GM19468 (cell line): Measurements from ENCODE around the gene MAP3K19.
"Not testable (repeated sequence)": the region's sequence is repeated elsewhere in the genome, so short reads cannot be mapped to it uniquely, and the experiment has no call there.

Source experiments
- ATAC-seq: cut with Tn5 transposase; IDR thresholded peaks from one replicate; pipeline ENCODE4 v1.9.1; 2021; ENCODE audit warnings: mild to moderate bottlenecking, moderate library complexity, moderate number of reproducible peaks; ENCODE audit not compliant: unreplicated experiment; ENCODE audit errors: extremely low read depth

Gene MAP3K19

DNA sequence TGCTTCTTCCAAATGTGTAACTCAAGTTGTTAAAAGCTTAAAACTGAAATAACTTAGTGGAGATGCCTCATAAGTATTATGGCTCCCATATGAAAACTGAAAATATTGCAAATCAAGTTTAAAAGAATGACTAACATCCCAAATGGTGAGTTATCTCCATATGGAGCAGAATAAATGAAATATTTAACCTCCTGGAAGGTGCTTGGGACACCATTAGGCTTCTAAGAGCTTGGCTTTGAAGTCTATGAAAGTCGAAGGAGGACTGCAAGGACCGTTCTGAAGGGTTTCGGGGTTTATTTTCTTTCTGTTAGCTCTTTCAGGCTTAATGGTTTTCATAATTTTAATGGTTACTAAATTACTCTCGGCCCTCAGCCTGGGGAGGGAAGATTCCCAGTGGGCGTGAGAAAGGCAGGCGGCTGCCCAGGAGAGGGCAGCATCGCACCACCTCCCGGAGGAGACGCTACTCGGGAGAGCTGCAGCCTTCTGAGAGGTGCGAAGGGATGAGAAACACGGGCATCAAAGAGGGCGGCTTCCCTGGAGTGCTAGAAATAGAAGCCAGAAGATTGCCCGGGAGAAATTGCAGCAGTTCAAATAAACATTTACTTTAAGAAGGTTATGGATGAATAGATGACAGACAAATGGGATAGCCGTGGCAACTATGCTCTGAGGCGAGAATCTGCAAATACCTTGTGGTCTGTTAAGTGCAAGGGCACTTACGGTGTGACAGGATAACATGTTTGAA is 43.1 kb downstream of the MAP3K19 start:
- no peak for ATAC-seq

DNA sequence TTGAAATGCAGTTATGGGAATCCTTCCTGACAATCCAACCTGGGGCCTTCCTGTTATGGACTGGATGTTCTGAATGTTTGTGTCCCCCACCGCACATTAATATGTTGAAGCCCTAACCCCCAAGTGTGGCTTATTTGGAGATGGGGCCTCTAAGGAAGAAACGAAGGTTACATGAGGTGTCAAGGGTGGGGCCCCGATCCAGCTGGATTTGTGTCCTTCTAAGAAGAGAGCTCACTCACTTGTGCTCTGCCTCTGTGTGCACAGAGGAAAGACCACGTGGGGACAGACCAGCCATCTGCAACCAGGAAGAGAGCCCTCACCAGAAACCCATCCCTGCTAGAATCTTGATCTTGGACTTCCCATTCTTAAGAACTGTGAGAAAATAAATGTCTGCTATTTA is 44.4 kb downstream of the MAP3K19 start:
- ATAC-seq, result no peak

DNA sequence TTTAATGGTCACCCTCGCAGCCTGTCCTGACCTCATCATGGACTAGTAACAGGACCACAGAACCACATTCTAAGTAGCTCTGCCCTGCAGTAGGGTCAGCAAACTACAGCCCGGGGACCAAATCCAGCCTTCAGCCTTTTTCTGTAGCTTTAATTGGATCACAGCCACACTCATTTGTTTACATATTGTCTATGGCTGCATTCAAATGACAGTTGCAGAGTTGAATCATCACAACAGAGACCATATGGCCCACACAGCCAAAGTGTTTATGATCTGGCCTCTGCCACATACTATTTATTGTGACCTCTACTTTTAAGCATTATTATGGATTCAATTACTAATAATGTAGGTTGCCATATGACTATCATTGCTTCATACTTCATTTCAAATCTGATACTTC is 47.7 kb downstream of the MAP3K19 start:
- ATAC-seq, result no peak

DNA sequence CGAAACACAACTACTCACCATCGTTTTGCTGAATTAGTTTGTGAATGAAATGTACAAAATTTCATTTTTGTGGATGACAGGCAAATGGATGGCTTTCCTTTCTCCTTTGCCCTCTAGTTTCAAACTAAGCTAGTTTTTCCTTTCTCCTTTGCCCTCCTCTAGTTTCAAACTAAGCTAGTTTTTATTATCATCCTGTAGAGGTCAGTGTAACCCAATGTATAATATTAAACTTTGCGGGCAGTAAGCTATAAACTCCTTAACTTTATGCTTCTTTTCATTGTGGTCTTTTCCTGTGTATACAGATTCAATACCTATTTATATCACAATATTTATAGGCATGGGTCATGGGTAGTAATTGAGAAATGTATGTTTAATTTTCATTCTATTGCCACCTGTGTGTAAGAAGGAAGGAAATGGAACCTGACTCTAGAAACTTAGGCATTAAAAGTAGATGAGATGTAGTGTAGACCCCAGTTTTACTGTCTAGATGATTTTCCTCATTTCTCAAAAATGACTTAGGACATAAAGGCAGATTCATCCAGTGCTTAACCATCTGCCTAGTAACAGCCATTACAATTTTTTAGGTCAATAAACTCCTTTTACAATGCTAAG is 58.1 kb downstream of the MAP3K19 start:
- no peak for ATAC-seq

DNA sequence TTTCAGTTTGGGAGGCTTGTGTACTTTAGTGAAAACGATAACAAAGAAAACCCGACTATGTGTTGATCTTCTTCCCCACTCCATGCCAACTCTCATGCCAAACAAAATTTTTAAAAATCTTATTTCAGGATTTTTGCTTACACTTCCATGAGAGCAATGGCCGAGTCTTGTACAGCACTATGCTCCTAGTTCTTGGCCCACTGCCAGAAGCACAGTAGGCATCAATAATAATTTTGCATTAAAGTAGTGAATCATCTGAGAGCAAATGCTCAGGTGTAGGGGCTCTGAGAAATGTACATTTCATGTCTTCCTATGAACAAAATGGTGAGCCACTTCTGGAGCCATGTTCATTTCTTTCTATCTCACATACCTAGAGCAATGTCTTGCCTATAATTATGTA is 62.2 kb downstream of the MAP3K19 start:
- ATAC-seq, result no peak

DNA sequence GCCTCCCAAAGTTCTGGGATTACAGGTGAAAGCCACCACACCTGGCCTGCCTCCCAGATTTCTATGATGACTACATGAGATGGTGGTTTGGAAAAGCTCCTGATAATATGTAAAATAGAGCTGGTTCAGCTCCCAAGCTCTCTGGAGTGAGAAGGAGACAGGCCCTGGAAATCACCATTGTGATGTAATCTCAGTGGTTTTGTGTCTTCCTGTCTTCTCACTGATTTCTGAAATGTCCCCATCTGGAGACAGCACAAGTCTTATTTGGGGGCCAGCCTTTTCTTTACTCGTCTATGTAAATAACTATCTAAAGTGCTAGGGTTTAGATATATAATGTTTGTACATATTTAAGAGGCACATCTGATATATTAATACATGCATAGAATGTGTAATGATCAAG is 64.6 kb downstream of the MAP3K19 start:
- ATAC-seq, result no peak

DNA sequence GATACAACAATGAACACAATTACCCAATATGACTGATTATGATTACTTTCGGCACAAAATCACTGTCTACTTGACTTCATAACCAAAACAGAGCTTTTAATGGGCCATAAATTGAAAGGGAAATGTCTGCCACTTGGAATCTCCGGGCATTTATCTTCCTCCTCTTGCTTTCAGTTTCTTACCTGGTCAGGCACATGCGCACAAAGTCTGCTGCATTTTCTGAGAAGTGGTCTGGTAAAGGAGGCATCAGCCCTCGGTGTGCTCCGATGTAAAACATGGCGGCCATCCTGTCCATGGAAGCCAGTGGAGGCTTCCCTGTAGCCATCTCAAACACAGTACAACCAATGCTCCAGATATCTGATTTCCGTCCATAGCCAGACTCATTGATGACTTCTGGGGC is 66.6 kb downstream of the MAP3K19 start:
- ATAC-seq, result no peak

DNA sequence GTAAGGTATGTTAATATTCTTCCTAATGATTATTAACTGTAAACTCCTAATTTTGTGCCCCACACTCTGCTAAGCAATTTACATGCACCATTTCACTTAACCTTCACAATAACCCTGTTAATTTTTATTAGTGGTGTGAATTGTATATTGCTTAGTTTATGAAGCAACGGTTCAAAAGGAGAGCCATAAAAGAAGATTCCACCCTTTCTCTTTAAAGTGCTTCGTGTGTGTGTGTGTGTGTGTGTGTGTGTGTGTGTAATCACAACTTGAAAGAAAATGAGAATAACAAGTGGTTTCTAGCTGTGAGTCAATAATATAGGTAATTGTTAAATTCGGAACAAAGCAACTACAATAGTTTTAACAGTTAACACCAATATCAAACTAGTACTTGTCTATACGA is 68.0 kb downstream of the MAP3K19 start:
- no peak for ATAC-seq

DNA sequence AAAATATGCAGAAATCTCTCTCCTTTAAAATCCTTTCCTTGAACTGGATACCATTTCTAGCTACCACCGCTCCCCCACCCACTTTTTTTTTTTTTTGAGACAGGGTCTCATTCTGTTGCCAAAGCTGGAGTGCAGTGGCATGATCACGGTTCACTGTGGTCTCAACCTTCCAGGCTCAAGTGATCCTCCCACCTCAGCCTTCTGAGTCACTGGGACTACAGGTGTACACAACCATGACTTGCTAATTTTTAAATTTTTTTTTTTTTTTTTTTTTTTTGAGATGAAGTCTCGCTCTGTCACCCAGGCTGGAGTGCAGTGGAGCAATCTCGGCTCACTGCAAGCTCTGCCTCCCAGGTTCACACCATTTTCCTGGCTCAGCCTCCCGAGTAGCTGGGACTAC is 70.1 kb downstream of the MAP3K19 start:
- not testable (repeated sequence) for ATAC-seq

DNA sequence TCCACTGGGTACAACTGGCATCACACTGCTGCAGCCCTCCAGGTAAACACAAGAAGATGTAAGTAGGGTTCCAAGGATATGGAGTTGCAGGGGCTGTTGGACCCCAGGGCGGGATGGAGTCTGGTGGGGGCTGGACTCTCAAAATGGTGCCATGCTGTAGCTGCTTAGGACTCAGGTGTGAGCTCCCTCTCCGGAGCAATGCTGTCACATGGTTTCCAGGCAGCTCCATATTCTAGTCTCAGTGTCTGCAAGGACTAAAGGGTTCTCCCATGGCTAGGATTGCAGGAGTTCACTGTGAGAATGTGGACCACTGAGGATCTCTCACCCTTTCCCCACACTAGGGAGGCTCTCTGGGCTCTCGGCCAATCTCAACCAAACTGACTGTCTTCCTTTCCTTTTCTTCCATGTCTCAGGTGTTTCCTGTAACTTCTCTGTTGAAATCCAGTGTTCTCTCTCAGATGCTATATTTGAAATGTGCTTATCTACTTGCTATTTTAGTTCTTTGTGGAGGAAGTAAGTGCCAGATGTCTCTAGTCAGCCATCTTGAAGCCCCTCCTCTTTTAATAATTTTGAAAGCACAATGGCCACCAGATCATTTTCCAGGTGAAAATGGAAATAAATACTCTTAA is 71.1 kb downstream of the MAP3K19 start:
- no peak for ATAC-seq

DNA sequence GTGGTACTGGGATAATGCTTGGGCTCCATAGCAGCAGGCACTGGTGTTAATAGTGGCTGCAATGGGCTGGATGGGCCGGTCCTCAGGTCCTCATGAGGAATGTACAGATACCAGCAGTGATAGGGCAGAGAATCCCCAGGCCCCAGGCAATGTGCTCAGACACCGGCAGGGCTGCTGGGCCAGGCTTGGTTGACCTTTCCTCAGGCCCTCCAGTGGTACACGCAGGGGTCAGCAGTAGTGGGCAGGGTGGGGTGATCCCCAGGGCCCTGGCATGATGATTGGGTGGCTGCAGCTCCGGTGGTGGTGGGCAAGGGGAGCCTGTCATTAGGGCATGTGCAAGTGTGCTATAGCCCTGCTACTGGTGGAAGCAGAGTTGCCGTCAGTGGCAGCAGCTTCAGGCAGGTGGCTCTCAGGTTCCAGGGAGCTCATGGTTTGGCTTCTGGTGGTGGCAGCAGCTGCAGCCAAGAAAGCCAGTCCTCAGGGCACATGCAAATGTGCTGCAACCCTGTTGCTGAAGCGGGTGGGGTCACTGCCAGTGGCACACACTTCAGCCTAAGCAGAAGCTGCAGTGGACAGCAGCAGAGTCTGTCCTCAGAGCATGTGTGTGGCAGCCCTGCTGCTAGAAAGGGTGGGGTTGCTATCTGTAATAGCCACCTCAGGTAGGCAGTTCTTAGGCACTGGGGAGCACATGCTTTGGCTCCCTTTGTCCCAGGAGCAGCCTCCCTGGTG is 71.8 kb downstream of the MAP3K19 start:
- ATAC-seq, result no peak

DNA sequence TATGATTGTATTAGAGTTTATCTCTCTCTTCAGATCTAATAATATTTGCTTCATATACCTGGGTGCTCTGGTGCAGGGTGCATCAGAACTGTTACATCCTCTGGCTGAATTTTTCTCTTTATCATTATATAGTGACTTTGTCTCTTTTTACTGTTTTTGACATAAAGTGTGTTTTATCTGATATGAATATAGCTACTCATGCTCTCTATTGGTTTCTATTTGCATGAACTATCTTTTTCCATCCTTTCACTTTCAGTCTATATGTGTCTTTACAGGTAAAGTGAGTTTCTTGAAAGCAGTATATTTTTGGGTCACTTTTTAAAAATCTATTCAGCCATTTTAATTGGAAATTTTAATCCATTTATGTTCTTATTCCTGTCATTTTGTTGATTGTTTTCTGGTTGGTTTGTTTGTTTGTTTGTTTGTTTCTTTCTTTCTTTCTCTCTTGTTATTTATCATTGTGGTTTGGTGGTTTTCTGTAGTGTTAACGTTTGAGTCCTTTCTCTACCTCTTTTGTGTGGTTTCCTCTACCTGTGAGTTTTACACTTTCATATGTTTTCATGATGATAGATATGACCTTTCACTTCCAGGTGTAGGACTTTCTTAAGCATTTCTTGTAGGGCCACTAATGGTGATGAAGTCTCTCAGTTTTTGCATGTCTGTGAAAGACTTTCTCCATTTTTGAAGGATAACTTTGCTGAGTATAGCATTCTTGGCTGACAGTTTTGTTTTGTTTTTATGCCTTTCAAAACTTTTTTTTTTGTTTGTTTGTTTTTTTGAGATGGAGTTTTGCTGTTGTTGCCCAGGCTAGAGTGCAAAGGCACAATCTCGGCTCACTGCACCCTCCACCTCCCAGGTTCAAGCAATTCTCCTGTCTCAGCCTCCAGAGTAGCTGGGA is 73.8 kb downstream of the MAP3K19 start:
- no peak for ATAC-seq

DNA sequence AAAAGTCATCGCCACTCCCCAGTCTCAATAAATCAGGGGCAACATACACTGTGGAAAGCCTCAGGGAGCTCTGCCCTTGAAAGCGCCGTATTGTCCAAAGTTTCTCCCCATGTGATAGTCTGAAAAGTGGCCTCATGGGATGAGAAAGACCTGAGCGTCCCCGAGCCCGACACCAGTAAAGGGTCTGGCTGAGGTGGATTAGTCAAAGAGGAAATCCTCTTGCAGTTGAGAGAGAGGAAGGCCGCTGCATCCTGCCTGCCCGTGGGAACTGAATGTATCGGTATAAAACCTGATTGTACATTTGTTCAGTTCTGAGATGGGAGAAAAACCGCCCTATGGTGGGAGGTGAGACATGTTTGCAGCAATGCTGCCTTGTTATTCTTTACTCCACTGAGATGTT is 80.1 kb downstream of the MAP3K19 start:
- ATAC-seq, result not testable (repeated sequence)

DNA sequence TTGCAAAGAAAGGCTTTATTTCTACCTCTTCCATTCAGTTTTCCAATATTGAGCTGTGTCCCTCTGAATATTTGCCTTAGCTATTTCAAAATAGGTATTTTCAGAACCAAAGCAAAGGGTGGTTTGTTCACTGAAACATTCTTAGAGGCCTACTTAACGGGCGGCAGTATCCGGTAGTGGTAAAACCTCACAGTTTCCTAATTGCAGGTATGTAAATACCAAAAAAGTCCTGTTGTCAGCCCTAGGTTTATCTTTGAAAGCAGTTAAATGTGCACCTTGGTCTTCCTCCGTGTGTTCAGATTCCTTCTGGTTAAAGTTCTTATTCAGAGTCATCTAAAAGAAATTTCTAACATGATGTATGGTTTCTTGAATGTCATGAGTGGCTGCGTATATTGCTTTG is 89.8 kb downstream of the MAP3K19 start:
- no peak for ATAC-seq

DNA sequence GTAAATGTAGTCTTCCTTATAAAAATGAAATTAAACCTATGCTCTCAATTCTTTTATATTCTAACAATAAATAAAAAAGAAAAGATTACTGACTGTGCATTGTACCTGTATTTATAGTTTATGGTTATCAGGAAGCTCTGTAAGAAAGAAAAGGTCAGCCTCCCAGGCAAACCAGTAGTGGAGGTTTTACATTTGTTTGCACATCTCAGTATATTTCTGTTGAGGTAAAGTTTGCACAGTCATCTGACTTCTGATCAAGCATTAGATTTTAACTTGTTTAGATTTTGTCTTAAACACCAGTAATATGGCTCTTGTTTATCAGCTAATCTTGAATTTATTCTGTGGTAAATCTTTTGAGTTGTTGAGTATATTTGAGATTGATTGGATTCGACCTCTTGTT is 91.5 kb downstream of the MAP3K19 start:
- ATAC-seq, result no peak

DNA sequence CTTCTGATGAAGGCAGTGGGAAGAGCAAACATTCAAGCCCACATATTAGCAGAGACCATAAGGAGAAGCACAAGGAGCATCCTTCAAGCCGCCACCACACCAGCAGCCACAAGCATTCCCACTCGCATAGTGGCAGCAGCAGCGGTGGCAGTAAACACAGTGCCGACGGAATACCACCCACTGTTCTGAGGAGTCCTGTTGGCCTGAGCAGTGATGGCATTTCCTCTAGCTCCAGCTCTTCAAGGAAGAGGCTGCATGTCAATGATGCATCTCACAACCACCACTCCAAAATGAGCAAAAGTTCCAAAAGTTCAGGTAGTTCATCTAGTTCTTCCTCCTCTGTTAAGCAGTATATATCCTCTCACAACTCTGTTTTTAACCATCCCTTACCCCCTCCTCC is 93.2 kb downstream of the MAP3K19 start:
- ATAC-seq, result no peak

DNA sequence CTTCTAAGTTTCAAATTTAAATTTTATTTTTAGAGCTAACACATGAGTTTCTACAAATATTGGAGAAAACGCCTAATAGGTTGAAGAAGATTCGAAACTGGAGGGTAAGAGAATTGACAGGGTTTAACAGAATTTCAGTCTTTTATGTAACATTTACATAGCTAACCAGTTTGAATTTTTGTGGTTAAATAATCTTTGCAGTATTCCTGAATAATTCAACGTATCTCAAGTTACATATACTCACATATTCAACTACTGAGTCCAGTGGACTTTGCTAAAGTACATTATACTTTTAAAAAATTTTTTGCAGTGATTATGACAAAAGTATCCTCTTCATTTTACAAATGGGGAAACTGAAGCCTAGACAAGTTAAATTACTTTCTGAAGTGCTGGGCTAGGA is 94.6 kb downstream of the MAP3K19 start:
- ATAC-seq, result no peak

DNA sequence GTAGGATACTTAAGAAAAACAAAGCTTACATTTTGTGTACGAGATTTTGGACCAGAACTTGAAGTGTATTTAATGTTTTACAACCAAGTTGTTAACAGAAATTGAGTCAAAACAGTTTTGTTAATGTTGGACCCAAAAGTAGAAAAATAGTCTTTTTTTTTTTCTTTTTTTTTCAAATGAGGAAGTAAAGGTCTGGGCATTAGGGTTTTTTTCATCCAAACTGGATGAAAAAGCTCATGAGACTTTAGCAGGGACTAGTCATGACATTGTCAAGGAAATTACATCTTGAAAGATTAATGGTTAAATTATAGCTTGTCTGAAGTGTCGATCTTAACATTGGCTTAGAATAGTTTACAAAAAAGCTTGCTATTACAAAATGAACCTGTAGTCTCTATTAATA is 96.4 kb downstream of the MAP3K19 start:
- no peak for ATAC-seq

DNA sequence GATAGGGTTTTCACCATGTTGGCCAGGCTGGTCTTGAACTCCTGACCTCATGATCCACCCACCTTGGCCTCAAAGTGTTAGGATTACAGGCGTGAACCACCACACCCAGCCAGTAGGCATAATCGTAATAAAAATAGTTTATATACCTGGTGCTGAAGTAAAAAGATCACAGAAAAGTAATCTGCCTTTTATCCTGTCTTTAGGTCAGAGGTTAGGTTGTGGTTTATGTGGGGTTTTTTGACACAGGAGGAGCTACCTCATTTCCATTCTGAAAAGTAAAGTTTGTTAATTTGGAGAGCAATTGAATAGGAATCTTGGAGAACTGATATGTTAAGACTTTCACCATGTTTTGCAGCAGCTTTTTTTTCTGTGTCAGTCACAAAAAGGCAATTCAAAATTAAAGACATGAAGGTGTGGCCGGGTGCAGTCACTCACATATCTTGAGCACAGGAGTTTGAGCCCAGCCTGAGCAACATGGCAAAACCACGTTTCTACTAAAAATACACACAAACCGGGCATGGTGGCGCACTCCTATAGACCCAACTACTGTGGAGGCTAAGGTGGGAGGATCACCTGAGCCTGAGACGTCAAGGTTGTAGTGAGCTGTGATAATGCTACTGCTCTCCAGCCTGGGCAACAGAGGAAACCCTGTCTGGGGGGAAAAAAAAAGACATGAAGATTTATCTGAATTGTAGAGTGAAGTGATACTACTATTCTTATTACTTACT is 97.1 kb downstream of the MAP3K19 start:
- ATAC-seq, result no peak
